ENCODE measurements around the gene NUP153. TPM values are rescaled to one million over a fixed set of nuclear protein-coding genes. Genes with fewer than 3 reads are reported as not detected.

Gene NUP153
- total RNA-seq, 1 experiment from 2014 or later = 67.0 TPM

GRCh38 chr6:17714177-17714576, 7.5 kb upstream of the NUP153 start:
- H3K27ac Mint-ChIP-seq = no peak overlapping the region
- ChIA-PET CTCF (interaction anchor here (0.6 kb wide), 4 partner anchors 82 to 947 kb away, joined by 3 to 4 read pairs (median 4); no protein-coding TSS in a partner anchor), POLR2A (interaction anchor here (0.7 kb wide), 1 partner anchor 573 kb away, joined by 7 read pairs; no protein-coding TSS in a partner anchor)
- TF ChIP-seq ESRRA (CRISPR knock-in tag; IDR thresholded peaks at IDR 0.05; ENCODE audit: borderline replicate concordance) = no peak
- no peak for TF ChIP-seq ATF1 (CRISPR knock-in tag; IDR thresholded peaks at IDR 0.05)
- TF ChIP-seq FOXJ3 (CRISPR knock-in tag; IDR thresholded peaks at IDR 0.05; ENCODE audit: borderline replicate concordance) = no peak
- TF ChIP-seq ZNF281 (CRISPR knock-in tag; IDR thresholded peaks at IDR 0.05) = no peak
- TF ChIP-seq, protein P1, sequence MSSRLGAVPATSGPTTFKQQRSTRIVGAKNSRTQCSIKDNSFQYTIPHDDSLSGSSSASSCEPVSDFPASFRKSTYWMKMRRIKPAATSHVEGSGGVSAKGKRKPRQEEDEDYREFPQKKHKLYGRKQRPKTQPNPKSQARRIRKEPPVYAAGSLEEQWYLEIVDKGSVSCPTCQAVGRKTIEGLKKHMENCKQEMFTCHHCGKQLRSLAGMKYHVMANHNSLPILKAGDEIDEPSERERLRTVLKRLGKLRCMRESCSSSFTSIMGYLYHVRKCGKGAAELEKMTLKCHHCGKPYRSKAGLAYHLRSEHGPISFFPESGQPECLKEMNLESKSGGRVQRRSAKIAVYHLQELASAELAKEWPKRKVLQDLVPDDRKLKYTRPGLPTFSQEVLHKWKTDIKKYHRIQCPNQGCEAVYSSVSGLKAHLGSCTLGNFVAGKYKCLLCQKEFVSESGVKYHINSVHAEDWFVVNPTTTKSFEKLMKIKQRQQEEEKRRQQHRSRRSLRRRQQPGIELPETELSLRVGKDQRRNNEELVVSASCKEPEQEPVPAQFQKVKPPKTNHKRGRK (CRISPR knock-in tag; IDR thresholded peaks at IDR 0.05; ENCODE audit: borderline replicate concordance) = no peak
- no peak for TF ChIP-seq RORB (CRISPR knock-in tag; IDR thresholded peaks at IDR 0.05)
- no peak for TF ChIP-seq PRDM15 (CRISPR knock-in tag; IDR thresholded peaks at IDR 0.05)
- no peak for TF ChIP-seq ARID4B (CRISPR knock-in tag; IDR thresholded peaks at IDR 0.05; ENCODE audit: borderline replicate concordance)
- peaks cover 13% of the 10 kb centered on the region for H3K4me1 Mint-ChIP-seq
- ATAC-seq = no peak
- DNase-seq (ENCODE audit: low spot score) = no peak
- H3K4me3 Mint-ChIP-seq = no peak overlapping the region
- no peaks in the 10 kb centered on the region for H3K9me3 Mint-ChIP-seq
- H3K36me3 Mint-ChIP-seq = no peaks in the 10 kb centered on the region
- H3K27me3 Mint-ChIP-seq (ENCODE audit: low read depth) = no peaks in the 10 kb centered on the region

- ATAC-seq (peak; percentile 69), DNase-seq (ENCODE audit: low spot score) (no peak)
- TF ChIP-seq GABPB1 (CRISPR knock-in tag; IDR thresholded peaks at IDR 0.05) (0 out of 2 replicates have a peak, but pooled peaks have one; percentile 4), OVOL2 (CRISPR knock-in tag; IDR thresholded peaks at IDR 0.05; ENCODE audit: borderline replicate concordance) (no peak)
- ChIA-PET CTCF (interaction anchor here (1.1 kb wide), 1 partner anchor 16 kb away, joined by 3 read pairs; no protein-coding TSS in a partner anchor), POLR2A (no interaction called here)
- H3K27me3 Mint-ChIP-seq (ENCODE audit: low read depth) = no peaks in the 10 kb centered on the region
- H3K27ac Mint-ChIP-seq = no peak overlapping the region
- no peaks in the 10 kb centered on the region for H3K36me3 Mint-ChIP-seq
- H3K4me3 Mint-ChIP-seq = no peak overlapping the region
- no peaks in the 10 kb centered on the region for H3K9me3 Mint-ChIP-seq
- peaks cover 14% of the 10 kb centered on the region for H3K4me1 Mint-ChIP-seq
Observed at GRCh38 chr6:17712576-17712975, 5.9 kb upstream of the NUP153 start.

Data from WTC11 (cell line).